Activated CD4-positive, alpha-beta memory T cell treated with anti-CD3 and anti-CD28 coated beads for 36 hours (primary cell): ENCODE data around the gene ANGPTL2. TPM values are rescaled to one million over a fixed set of nuclear protein-coding genes. Genes with fewer than 3 reads are reported as not detected.
"Not testable (repeated sequence)": the region's sequence is repeated elsewhere in the genome, so short reads cannot be mapped to it uniquely, and the experiment has no call there.

Experiments
- CTCF ChIA-PET: fragments of 350-600 bp; sonication (Branson Sonifier 250); formaldehyde crosslinking; loops from one replicate; lab custom pipeline; 2021; ENCODE audit warnings: antibody characterized with exemption, inconsistent platforms; lab: Charles Lee
- POLR2A ChIA-PET: fragments of 350-600 bp; sonication (Branson Sonifier 250); formaldehyde crosslinking; loops from one replicate; lab custom pipeline; 2021; ENCODE audit warnings: antibody characterized with exemption; lab: Charles Lee
- DNase-seq: peaks from one replicate; pipeline ENCODE4 v3.0.0-alpha.2; 2020
- H3K27ac Mint-ChIP-seq: one replicate; pipeline ENCODE4 v1.8.0; 2021; ENCODE audit warnings: mixed read lengths
- H3K27me3 Mint-ChIP-seq: one replicate; pipeline ENCODE4 v1.8.0; 2021; ENCODE audit warnings: mixed read lengths
- H3K36me3 Mint-ChIP-seq: one replicate; pipeline ENCODE4 v1.8.0; 2021; ENCODE audit warnings: mixed read lengths
- H3K4me1 Mint-ChIP-seq: one replicate; pipeline ENCODE4 v1.8.0; 2021; ENCODE audit warnings: low read depth, mixed read lengths
- H3K4me3 Mint-ChIP-seq: one replicate; pipeline ENCODE4 v1.8.0; 2021; ENCODE audit warnings: mild to moderate bottlenecking, mixed read lengths
- H3K9me3 Mint-ChIP-seq: one replicate; pipeline ENCODE4 v1.8.0; 2021; ENCODE audit warnings: mixed read lengths
- intact Hi-C: fragments of 100-400 bp; cut with micrococcal nuclease; formaldehyde crosslinking; loops from one replicate; pipeline ENCODE4 v1.15.1; 2023
- total RNA-seq, 2 experiments: library from RNA; stranded (reverse); gene quantifications; one replicate each; pipeline ENCODE4 v1.2.3, GENCODE V29; 2021

Gene ANGPTL2, protein sequence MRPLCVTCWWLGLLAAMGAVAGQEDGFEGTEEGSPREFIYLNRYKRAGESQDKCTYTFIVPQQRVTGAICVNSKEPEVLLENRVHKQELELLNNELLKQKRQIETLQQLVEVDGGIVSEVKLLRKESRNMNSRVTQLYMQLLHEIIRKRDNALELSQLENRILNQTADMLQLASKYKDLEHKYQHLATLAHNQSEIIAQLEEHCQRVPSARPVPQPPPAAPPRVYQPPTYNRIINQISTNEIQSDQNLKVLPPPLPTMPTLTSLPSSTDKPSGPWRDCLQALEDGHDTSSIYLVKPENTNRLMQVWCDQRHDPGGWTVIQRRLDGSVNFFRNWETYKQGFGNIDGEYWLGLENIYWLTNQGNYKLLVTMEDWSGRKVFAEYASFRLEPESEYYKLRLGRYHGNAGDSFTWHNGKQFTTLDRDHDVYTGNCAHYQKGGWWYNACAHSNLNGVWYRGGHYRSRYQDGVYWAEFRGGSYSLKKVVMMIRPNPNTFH
- total RNA-seq = not detected

DNA sequence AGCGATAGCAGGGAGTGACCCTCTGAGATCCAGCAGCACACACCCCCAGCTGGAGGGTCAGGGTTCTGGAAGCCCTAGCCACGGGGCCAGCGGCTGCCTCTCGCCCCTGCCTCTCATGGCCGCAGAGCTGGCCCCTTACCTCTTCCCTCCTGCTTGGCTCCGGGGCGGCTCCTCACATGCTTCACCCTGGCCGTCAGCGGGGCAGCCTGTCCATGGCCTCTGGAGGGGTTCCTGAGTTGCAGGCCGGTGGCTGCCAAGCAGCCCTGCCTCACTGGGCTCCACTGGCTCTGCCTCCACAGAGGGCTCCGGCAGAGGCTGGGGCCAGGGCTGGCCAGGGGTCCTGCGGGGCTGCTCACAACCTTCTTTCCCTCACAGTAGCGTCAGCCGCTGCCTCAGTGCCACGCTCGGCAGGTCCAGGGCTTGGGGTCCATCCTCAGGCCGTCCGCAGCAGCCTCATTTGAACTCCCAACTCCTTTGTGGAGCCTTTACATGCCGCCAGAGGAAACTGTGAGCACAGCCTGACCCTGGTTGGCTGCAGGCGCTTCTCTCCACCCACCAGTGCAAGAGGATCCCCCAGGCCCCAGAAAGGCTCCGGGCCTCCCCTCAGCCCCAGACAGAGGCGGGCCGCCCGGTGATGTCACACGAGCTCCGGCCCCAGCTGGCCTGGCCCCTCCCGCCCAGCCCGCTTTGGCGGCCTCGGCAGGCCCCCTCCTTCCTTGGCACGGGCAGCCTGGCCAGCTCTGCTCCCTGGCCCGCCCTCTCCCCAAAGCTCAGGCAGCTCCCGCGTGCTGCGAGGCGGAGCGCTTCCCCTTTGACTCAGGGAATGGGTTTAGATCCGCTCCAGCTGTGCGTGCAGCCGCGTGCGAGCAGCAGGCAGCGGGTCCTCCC lies at the start of gene ANGPTL2:
ANGPTL2 (minus strand) TSS at position 460 of the 888 bp plus-strand sequence. CDS start 13,904 bp downstream, outside the sequence.
- Mint-ChIP-seq H3K4me3 (no peak within 1 kb of the TSS), H3K27me3 (peaks cover 15% of the 10 kb centered on the region), H3K36me3 (no peaks in the 10 kb centered on the region), H3K9me3 (no peaks in the 10 kb centered on the region), H3K4me1 (no peaks in the 10 kb centered on the region), H3K27ac (no peak within 1 kb of the TSS)
- DNase-seq = peak; percentile 32
- CTCF ChIA-PET = no interaction called here
- POLR2A ChIA-PET = no interaction called here
- intact Hi-C loops = no loop called here

DNA sequence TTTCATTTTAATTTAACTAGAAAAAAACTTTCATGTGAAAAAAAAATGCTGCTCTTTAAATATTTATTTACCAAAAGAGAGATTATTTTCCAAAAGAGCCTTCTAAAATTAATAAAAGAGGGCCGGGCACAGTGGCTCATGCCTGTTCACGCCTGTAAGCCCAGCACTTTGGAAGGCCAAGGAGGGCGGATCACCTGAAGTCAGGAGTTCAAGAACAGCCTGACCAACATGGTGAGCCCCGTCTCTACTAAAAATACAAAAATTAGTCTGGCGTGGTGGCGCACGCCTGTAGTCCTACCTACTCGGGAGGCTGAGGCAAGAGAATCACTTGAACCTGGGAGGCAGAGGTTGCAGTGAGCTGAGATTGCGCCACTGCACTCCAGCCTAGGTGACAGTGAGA lies 48.9 kb upstream of the ANGPTL2 start:
- intact Hi-C loops, DNase-seq, POLR2A ChIA-PET, H3K27ac Mint-ChIP-seq, H3K27me3 Mint-ChIP-seq, H3K4me3 Mint-ChIP-seq, H3K9me3 Mint-ChIP-seq, H3K4me1 Mint-ChIP-seq, H3K36me3 Mint-ChIP-seq, CTCF ChIA-PET: not testable (repeated sequence)

DNA sequence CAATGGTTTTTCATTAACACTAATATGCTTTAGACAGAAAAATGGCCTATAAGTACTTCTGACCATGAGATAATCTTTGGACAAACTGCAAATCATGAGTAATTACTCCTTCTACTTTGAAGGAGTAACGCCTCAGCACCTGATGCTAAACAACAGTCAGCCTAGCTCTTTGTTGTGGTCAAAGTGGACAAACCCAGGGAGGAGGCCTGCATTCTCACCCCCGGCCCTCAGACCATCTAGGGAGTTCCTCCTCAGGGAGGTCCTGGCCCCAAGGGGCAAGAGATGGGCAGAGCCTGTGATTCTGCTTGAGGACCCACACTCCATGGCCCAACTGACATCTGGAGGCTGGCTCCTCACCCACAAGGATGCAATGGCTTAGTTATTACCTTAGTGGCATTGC lies 48.2 kb upstream of the ANGPTL2 start:
- POLR2A ChIA-PET = no interaction called here
- intact Hi-C loops = no loop called here
- peak; percentile 3 for DNase-seq
- H3K27me3 Mint-ChIP-seq = no peaks in the 10 kb centered on the region
- CTCF ChIA-PET = no interaction called here
- peaks cover 2% of the 10 kb centered on the region for H3K4me1 Mint-ChIP-seq
- no peak overlapping the region for H3K4me3 Mint-ChIP-seq
- H3K27ac Mint-ChIP-seq = no peak overlapping the region
- no peaks in the 10 kb centered on the region for H3K9me3 Mint-ChIP-seq
- H3K36me3 Mint-ChIP-seq = no peaks in the 10 kb centered on the region

DNA sequence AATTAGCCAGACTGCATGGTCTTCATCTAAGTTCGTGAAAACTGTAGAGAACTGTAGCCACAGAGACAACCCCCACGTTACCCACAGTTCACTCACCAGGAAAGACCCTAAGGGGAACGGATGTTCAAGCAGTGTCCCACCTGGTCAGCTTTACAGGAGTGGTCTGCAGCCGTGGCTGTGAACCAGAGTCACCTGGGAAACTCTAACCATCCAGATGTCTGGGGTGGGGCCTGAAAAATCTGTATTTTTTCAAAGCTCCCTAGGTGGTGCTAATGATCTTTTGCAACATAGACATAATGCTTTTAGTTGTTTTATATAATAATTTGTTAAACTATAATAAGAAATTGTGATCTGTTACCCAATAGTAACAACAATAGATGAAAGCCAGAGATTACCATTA lies 47.7 kb upstream of the ANGPTL2 start:
- POLR2A ChIA-PET = no interaction called here
- Mint-ChIP-seq H3K9me3 (no peaks in the 10 kb centered on the region), H3K4me3 (no peak overlapping the region), H3K27me3 (no peaks in the 10 kb centered on the region), H3K36me3 (no peaks in the 10 kb centered on the region), H3K27ac (no peak overlapping the region), H3K4me1 (peaks cover 2% of the 10 kb centered on the region)
- DNase-seq = no peak
- CTCF ChIA-PET = no interaction called here
- intact Hi-C loops = no loop called here

DNA sequence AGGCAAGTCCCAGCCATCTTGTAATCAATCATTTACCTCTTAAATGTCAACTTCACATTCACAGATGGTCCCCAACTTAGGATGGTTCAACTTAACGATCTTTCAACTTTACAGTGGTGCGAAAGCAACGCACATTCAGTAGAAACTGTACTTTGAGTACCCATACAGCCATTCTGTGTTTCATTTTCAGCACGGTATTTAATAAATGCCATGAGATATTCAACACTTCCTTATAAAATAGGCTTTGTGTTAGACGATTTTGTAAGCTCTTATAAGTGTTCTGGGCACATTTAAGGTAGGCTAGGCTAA lies 47.1 kb upstream of the ANGPTL2 start:
- POLR2A ChIA-PET = no interaction called here
- intact Hi-C loops = no loop called here
- Mint-ChIP-seq H3K36me3 (no peaks in the 10 kb centered on the region), H3K9me3 (no peaks in the 10 kb centered on the region), H3K27ac (no peak overlapping the region), H3K27me3 (no peaks in the 10 kb centered on the region), H3K4me1 (peaks cover 2% of the 10 kb centered on the region), H3K4me3 (no peak overlapping the region)
- CTCF ChIA-PET = no interaction called here
- DNase-seq = no peak

DNA sequence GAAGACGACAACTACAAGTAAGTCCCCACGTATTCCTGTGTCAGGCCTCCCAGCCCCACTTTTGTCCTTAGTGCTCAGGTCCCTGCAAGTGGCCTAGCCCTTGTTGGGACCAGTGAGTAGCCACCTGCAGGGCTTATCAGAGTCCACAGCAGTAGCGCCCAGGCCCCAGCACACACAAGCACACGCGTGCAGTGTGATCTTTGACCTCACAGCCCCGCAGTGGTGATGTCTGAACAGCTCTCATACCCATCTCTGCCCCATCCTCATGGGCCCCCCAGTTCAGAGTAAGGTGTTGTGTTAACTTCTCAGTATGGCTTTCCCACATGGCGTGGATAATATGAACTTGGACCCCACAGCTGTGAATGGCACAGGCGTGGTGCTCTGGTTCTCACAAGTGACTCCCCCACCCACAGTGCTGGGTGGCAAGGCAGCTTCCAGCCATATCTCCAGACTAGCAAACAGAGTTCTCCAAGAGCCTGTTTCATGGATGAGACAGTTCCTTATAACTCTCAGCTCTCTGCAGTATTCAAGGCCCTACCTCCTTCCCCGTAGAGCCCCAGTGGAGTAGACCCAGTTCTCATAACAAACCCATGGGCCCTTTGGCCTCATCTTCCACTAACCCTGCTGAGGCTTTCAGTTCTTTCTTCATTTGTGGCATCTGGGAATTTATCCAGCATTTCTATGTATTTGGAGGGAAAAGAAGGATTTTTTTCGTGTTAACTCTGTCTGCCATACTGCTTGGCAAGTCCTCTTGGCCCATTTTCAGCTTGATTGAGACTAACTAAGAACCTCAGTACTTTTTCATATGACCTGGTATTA lies 46.5 kb upstream of the ANGPTL2 start:
- peak; percentile 4 for DNase-seq
- H3K36me3 Mint-ChIP-seq = no peaks in the 10 kb centered on the region
- ChIA-PET POLR2A (no interaction called here), CTCF (interaction anchor here (0.9 kb wide), 1 partner anchor 10 kb away, joined by 5 read pairs; no protein-coding TSS in a partner anchor)
- no peak overlapping the region for H3K27ac Mint-ChIP-seq
- peaks cover 2% of the 10 kb centered on the region for H3K4me1 Mint-ChIP-seq
- intact Hi-C loops = no loop called here
- H3K4me3 Mint-ChIP-seq = no peak overlapping the region
- H3K27me3 Mint-ChIP-seq = no peaks in the 10 kb centered on the region
- H3K9me3 Mint-ChIP-seq = no peaks in the 10 kb centered on the region

DNA sequence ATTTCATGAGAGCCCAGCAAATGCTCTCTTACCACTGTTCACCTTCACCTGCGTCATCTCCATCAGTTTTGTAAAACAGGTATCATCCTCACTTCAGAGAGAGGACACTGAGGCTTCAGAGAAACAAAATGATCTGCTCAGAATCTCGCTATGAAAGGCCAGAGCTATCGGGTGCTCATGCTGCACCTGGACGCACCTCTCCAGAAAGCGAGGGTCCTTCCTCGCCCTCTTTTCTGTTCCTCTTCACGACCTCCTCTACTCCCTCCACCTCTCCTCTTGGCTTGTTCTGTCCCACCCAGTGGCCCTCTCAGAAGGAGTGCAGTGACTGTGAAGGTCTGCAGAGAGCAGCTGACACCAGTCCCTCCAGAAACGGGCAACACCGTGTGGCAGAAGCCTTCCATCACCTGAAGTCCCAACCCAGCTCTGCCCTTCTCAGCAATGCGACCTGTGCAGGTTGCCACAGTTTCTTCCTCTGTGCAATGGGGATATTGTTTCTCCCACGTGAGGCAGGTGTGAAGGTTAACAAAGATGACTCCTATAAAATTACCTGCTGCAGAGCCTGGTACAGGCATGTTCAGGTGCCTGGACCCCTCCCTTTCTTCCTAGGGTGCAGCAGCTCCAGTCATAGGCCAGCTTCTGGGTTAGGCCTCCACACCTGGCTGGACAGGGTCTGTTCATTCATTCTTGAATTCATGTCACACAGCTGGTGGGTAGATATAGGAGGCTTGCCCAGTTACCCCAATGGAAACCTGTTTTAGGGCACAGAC lies 45.3 kb upstream of the ANGPTL2 start:
- ChIA-PET POLR2A (no interaction called here), CTCF (interaction anchor here (0.9 kb wide), 1 partner anchor 8 kb away, joined by 5 read pairs; no protein-coding TSS in a partner anchor)

DNA sequence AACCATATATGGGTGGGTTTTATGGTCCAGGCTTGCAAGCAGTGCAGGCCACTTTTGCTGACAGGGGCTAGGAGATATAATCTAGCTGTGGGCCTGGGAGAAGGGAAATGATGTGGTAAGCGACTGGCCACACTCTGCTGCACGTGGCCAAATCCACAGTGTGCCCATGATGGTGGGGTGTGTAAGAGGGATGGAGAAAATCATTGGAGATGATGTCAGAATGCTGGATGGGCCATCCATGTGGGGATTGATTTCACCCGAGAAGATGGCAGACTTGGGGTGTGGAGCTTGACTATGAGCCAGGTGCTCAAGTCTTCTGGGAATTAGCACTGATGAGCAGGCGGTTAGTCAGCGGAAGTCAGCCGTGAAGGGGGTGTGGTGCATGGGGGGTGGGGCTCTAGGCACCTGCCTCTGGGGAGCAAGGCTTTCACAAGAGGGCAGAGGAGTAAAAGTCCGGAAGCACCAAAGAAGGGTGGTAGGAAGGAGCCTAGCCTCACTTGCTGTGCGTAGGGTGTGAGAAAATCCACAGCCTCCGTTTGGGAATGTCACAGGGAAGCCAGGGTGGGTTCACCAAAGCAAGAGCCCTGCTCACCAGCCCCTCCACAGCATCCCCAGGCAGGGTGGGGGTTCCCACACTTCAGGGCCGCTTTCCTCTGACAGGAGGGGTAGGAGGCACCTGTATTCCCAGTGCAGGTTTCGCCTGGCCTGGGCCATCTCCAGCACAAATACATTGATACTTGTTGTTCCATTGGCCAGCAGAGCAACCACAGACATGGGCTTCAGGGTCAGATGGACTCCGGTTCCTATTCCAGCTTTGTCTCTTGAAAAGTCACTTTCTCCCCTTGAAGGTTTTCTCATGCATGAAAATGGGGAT lies 44.5 kb upstream of the ANGPTL2 start:
- ChIA-PET CTCF (interaction anchor here (1.7 kb wide), 1 partner anchor 48 kb away, joined by 4 read pairs; no protein-coding TSS in a partner anchor), POLR2A (no interaction called here)
- Mint-ChIP-seq H3K36me3 (no peaks in the 10 kb centered on the region), H3K4me3 (no peak overlapping the region), H3K4me1 (peaks cover 21% of the 10 kb centered on the region), H3K27ac (no peak overlapping the region), H3K9me3 (no peaks in the 10 kb centered on the region), H3K27me3 (no peaks in the 10 kb centered on the region)
- peak; percentile 32 for DNase-seq
- intact Hi-C loops = no loop called here

More for the DNA sequence above, 45.3 kb upstream of the ANGPTL2 start:
- H3K36me3 Mint-ChIP-seq = no peaks in the 10 kb centered on the region
- no peaks in the 10 kb centered on the region for H3K9me3 Mint-ChIP-seq
- peak; percentile 3 for DNase-seq
- peaks cover 13% of the 10 kb centered on the region for H3K4me1 Mint-ChIP-seq
- no peak overlapping the region for H3K27ac Mint-ChIP-seq
- intact Hi-C loops = no loop called here
- H3K4me3 Mint-ChIP-seq = no peak overlapping the region
- H3K27me3 Mint-ChIP-seq = no peaks in the 10 kb centered on the region

DNA sequence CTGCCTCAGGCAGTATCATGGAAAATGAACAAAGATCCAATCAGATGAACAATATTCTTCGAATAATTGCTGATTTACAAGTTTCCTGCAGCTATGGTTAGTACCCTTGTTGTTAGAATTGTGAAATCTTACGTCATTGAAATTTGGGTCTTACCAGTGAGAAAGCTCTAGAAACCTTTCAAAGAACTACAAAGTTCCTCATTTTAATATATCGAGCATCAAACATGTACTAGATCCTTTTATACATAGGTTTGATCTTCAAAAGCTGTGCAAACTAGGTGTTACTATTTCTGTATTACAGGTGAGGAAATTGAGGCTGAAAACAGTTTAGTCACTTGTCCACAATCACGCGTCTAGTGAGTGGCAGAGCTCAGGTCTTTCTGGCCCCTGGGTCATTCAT lies 43.7 kb upstream of the ANGPTL2 start:
- intact Hi-C loops = no loop called here
- ChIA-PET CTCF (interaction anchor here (1.7 kb wide), 1 partner anchor 48 kb away, joined by 4 read pairs; no protein-coding TSS in a partner anchor), POLR2A (no interaction called here)
- H3K4me3 Mint-ChIP-seq = no peak overlapping the region
- no peak overlapping the region for H3K27ac Mint-ChIP-seq
- no peaks in the 10 kb centered on the region for H3K27me3 Mint-ChIP-seq
- H3K36me3 Mint-ChIP-seq = no peaks in the 10 kb centered on the region
- no peaks in the 10 kb centered on the region for H3K9me3 Mint-ChIP-seq
- H3K4me1 Mint-ChIP-seq = peaks cover 26% of the 10 kb centered on the region
- DNase-seq = no peak

DNA sequence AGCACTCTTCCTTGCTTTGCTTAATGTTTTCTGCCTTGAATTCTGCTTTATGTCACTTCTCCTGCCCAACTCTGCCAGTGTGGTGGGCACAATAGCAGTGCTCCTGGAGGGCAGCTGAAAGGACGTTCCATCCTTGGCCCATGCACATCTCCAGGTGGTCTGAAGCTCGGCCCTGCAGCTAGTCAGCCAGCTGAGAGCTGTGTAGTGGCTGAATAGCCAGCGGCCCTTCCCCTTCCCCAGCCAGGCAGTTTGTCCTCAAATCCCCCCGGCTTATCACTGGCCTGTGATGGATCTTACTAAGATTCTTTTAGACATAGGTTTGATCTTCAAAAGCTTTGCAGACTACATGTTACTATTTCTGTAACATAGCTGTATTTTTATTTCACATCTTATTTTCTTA lies 42.7 kb upstream of the ANGPTL2 start:
- peaks cover 26% of the 10 kb centered on the region for H3K4me1 Mint-ChIP-seq
- H3K4me3 Mint-ChIP-seq = no peak overlapping the region
- POLR2A ChIA-PET = no interaction called here
- H3K27me3 Mint-ChIP-seq = no peaks in the 10 kb centered on the region
- peak; percentile 4 for DNase-seq
- no peak overlapping the region for H3K27ac Mint-ChIP-seq
- H3K36me3 Mint-ChIP-seq = no peaks in the 10 kb centered on the region
- CTCF ChIA-PET = interaction anchor here (0.9 to 1.7 kb wide), 4 partner anchors 48 to 200 kb away, joined by 3 to 5 read pairs (median 4); no protein-coding TSS in a partner anchor
- no peaks in the 10 kb centered on the region for H3K9me3 Mint-ChIP-seq
- intact Hi-C loops = no loop called here
